Activated naive CD4-positive, alpha-beta T cell treated with anti-CD3 and anti-CD28 coated beads, Interleukin-2, amount 50 U/mL, for 24 hours (primary cell): ENCODE measurements around the gene TMEM220.

Experiments
- H3K27ac Mint-ChIP-seq: one replicate; pipeline ENCODE4 v1.8.0; 2021; ENCODE audit warnings: mild to moderate bottlenecking, mixed read lengths
- H3K27me3 Mint-ChIP-seq: one replicate; pipeline ENCODE4 v1.8.0; 2021; ENCODE audit warnings: mixed read lengths
- H3K36me3 Mint-ChIP-seq: one replicate; pipeline ENCODE4 v1.8.0; 2021; ENCODE audit warnings: mixed read lengths
- H3K4me1 Mint-ChIP-seq: one replicate; pipeline ENCODE4 v1.8.0; 2021; ENCODE audit warnings: mixed read lengths
- H3K4me3 Mint-ChIP-seq: one replicate; pipeline ENCODE4 v1.8.0; 2021; ENCODE audit warnings: mild to moderate bottlenecking, mixed read lengths
- H3K9me3 Mint-ChIP-seq: one replicate; pipeline ENCODE4 v1.8.0; 2021; ENCODE audit warnings: mixed read lengths

The TMEM220 gene

GRCh38 chr17:10666906-10667305 lies 62.9 kb downstream of the TMEM220 start:
- Mint-ChIP-seq H3K4me1 (no peaks in the 10 kb centered on the region), H3K36me3 (peaks cover 11% of the 10 kb centered on the region), H3K9me3 (no peaks in the 10 kb centered on the region), H3K27me3 (no peaks in the 10 kb centered on the region), H3K4me3 (no peak overlapping the region), H3K27ac (no peak overlapping the region)

- H3K27me3 Mint-ChIP-seq, result no peaks in the 10 kb centered on the region
- no peaks in the 10 kb centered on the region for H3K4me1 Mint-ChIP-seq
- peaks cover 7% of the 10 kb centered on the region for H3K36me3 Mint-ChIP-seq
- H3K9me3 Mint-ChIP-seq, result no peaks in the 10 kb centered on the region
- H3K4me3 Mint-ChIP-seq, result no peak overlapping the region
- H3K27ac Mint-ChIP-seq, result no peak overlapping the region
Measured at GRCh38 chr17:10664571-10664970, 65.3 kb downstream of the TMEM220 start.
